Ovary (tissue), 9 donors: ENCODE results near the gene YTHDF1. TPM values are rescaled to one million over a fixed set of nuclear protein-coding genes. Genes with fewer than 3 reads are reported as not detected.
A peak's percentile ranks its signal among the peaks of the same experiment; 100 is the strongest.

ENCODE experiments used
- DNase-seq, 5 donors: peaks; one replicate each; pipeline ENCODE4 v3.0.0-alpha.2; 2019 to 2020
- H3K27ac ChIP-seq, 2 donors: fragments of 200-600 bp; one replicate each; pipeline versions ENCODE4 v1.5.1 to v1.8.0; 2019 to 2022
- H3K27me3 ChIP-seq: fragments of 200-600 bp; one replicate; pipeline ENCODE4 v1.8.0; 2022
- H3K36me3 ChIP-seq: fragments of 200-600 bp; sonication (generic); one replicate; pipeline ENCODE4 v1.5.1; 2019
- H3K4me1 ChIP-seq: one replicate; pipeline ENCODE4 v1.8.1; 2013; ENCODE audit warnings: mild to moderate bottlenecking, moderate library complexity; ENCODE audit not compliant: insufficient read depth
- H3K4me3 ChIP-seq: fragments of 200-600 bp; sonication (generic); one replicate; pipeline ENCODE4 v1.5.1; 2017
- H3K9me3 ChIP-seq, 2 donors: fragments of 200-600 bp in 1 of 2; sonication (generic) in 1 of 2; one replicate each; pipeline versions ENCODE4 v1.5.1 to v1.8.1; 2013 to 2019; ENCODE audit warnings: mild to moderate bottlenecking in 1 of 2, moderate library complexity in 1 of 2
- CTCF ChIP-seq, 3 donors: fragments of 450-650 bp in 2 of 3; fragments of 200-600 bp in 1 of 3; IDR thresholded peaks; one replicate each; pipeline versions ENCODE4 v1.5.1 to v1.8.0; 2016 to 2022; ENCODE audit warnings: antibody characterized with exemption in 3 of 3, mild to moderate bottlenecking in 1 of 3
- EP300 ChIP-seq: sonication (generic); formaldehyde crosslinking; IDR thresholded peaks from one replicate; pipeline ENCODE4 v1.6.1; 2017; ENCODE audit warnings: antibody characterized with exemption
- POLR2A ChIP-seq: fragments of 450-650 bp; IDR thresholded peaks from one replicate; pipeline ENCODE4 v1.6.1; 2017; ENCODE audit warnings: antibody characterized with exemption, mild to moderate bottlenecking, moderate library complexity
- WGBS, 3 donors: extraction: QIAGEN DNeasy Blood & Tissue Kit in 1 of 3; methylation state at CpG; one replicate each; pipeline versions ENCODE4 v1.1.5 to v1.1.7; 2013 to 2017; 5-methylcytosine and 5-hydroxymethylcytosine counted together
- intact Hi-C, 4 donors: fragments of 100-400 bp; cut with DNase I; formaldehyde crosslinking; loops; one replicate each; pipeline versions ENCODE4 v1.11.0 to v1.15.1; 2022 to 2023
- polyA plus RNA-seq, 2 donors: library from polyadenylated mRNA; stranded (reverse); fragments of 200-250 nt in 1 of 2; fragments of 350-450 nt in 1 of 2; fragmentation: Illumina TruSeq in 1 of 2; extraction: RNeasy Lipid Tissue Mini Kit (QIAGEN cat#74804) in 1 of 2; gene quantifications; one replicate each; pipeline ENCODE4 v1.2.3, GENCODE V29; 2013 to 2014
- total RNA-seq, 7 donors: library from RNA; depleted of rRNA in 2 of 7; stranded (reverse); fragments of >200 nt in 2 of 7; fragmentation: NEBNext Ultra II Directional in 3 of 7; extraction: Animal tissue kit (Norgen Biotek cat#: 25700) in 3 of 7; gene quantifications; one replicate each; pipeline versions ENCODE4 v1.1.0 to v1.2.4, GENCODE V29; 2016 to 2023
- donor health status: DM: no; HTN: no; CAD: no; lungs with moderate emphysema.
- donor health status: DM: no; HTN: no; CAD: no.
- donor health status: Bipolar disorder and iron deficiency.
- donor health status: DM: yes; HTN: yes; CAD: no.
- donor health status: DM: no; HTN: no; CAD: no.
- donor health status: DM: yes; HTN: yes; CAD: no.

YTHDF1 gene
- total and polyA plus RNA-seq, 9 donors: 17.0 to 39.4 (median 30.5) TPM

DNA sequence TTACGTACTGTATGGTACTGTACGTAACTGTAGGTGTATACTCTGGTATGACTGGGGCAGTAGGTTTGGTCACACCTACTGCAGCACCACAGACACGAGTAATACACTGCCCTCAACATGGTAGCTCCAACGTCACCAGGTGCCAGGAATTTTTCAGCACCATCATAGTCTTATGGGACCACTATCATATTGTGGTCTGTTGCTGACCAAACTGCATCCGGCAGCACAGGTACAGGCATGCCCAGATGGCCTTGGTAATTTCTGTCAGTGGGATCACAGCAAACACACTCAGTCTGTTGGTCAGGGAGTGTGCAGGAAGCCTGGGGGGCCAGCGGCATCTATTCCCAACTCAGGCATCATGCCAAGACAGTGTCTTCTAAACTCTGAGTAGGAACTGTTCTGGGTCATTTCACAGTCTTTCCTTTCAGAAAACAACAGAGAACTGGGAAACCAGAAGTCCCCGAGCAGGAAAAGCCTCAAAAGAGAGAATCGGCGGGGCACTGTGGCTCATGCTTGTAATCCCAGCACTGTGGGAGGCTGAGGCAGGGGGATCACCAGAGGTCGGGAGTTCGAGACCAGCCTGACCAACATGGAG lies 5.8 kb downstream of the YTHDF1 start:
- TF ChIP-seq EP300 (no peak), CTCF (IDR thresholded peaks at IDR 0.05) (no peak), POLR2A (no peak)
- Histone ChIP-seq H3K27me3 (no peaks in the 10 kb centered on the region), H3K36me3 (no peaks in the 10 kb centered on the region), H3K27ac (no peak overlapping the region), H3K9me3 (no peaks in the 10 kb centered on the region), H3K4me1 (peaks cover 5% of the 10 kb centered on the region), H3K4me3 (no peak overlapping the region)
- no peak for DNase-seq
- WGBS, 3 donors: 76 to 80% (median 79%) methylated on average over 11 of the region's 11 CpGs
- intact Hi-C loops: no loop called here

GRCh38 chr20:63208346-63208909 lies 7.5 kb downstream of the YTHDF1 start:
- TF ChIP-seq POLR2A (no peak), CTCF (IDR thresholded peaks at IDR 0.05) (no peak), EP300 (no peak)
- Histone ChIP-seq H3K9me3 (no peaks in the 10 kb centered on the region), H3K4me1 (no peaks in the 10 kb centered on the region), H3K27ac (no peak overlapping the region), H3K27me3 (no peaks in the 10 kb centered on the region), H3K36me3 (no peaks in the 10 kb centered on the region), H3K4me3 (no peak overlapping the region)
- no peak for DNase-seq
- intact Hi-C loops: loop anchor here in 1 of 4 donors (10.0 kb wide), 1 partner anchor 794 kb away; no protein-coding TSS in a partner anchor
- WGBS, 3 donors: 74 to 76% (median 76%) methylated on average over 6 of the region's 6 CpGs

GRCh38 chr20:63206878-63207277 lies 9.1 kb downstream of the YTHDF1 start:
- H3K36me3 ChIP-seq: no peaks in the 10 kb centered on the region
- H3K4me3 ChIP-seq: no peak overlapping the region
- no peak for TF ChIP-seq POLR2A
- TF ChIP-seq CTCF (IDR thresholded peaks at IDR 0.05): no peak
- no peak for TF ChIP-seq EP300
- peak in 1 of 5 donors; percentile 24 for DNase-seq
- H3K4me1 ChIP-seq: no peaks in the 10 kb centered on the region
- H3K27ac ChIP-seq: no peak overlapping the region
- H3K27me3 ChIP-seq: no peaks in the 10 kb centered on the region
- intact Hi-C loops: loop anchor here in 1 of 4 donors (10.0 kb wide), 1 partner anchor 792 kb away; no protein-coding TSS in a partner anchor
- no peaks in the 10 kb centered on the region for H3K9me3 ChIP-seq
- 61 to 70% (median 62%) methylated on average over 11 of the region's 11 CpGs for WGBS, 3 donors

DNA sequence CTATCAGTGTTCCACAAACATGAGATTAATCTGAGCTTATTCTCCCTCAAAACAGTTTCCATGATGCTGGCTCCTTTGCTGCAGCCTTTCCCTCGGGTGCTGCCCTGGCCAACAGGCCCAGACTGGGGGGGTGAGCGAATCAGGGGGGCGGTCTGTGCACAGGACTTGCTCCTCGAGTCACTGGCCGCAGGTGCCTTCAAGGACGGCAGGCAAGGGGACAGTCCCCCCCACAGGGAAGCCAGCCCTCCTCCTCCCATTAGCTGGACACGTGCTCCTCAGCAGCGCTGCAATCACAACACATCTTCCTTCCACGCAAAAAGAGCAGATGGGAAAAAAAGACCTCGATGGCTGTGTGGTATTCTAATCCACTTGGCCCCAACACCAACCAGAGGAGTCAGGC lies 10.0 kb downstream of the YTHDF1 start:
- 64 to 78% (median 70%) methylated on average over 10 of the region's 10 CpGs for WGBS, 3 donors
- Histone ChIP-seq H3K4me3 (no peak overlapping the region), H3K27me3 (no peaks in the 10 kb centered on the region), H3K4me1 (no peaks in the 10 kb centered on the region), H3K27ac (no peak overlapping the region), H3K36me3 (no peaks in the 10 kb centered on the region), H3K9me3 (no peaks in the 10 kb centered on the region)
- no peak for DNase-seq
- TF ChIP-seq CTCF (IDR thresholded peaks at IDR 0.05) (no peak), EP300 (no peak), POLR2A (no peak)
- intact Hi-C loops: loop anchor here in 1 of 4 donors (10.0 kb wide), 1 partner anchor 791 kb away; no protein-coding TSS in a partner anchor
